ENCODE results near the gene CDYL. TPM values are rescaled to one million over a fixed set of nuclear protein-coding genes. Genes with fewer than 3 reads are reported as not detected.

CDYL gene
- total RNA-seq, 1 donor from 2014 or later = 74.1 TPM

GRCh38 chr6:4924661-4925271 is 148.6 kb downstream of the CDYL start:
- H3K9me3 Mint-ChIP-seq = no peaks in the 10 kb centered on the region
- peaks cover 19% of the 10 kb centered on the region for H3K4me1 Mint-ChIP-seq (ENCODE audit: unreplicated experiment)
- no peak for DNase-seq (ENCODE audit: extremely low spot score, unreplicated experiment)
- no peaks in the 10 kb centered on the region for H3K27me3 Mint-ChIP-seq
- no peak for TF ChIP-seq CTCF (conservative IDR thresholded peaks at IDR 0.05)
- H3K4me3 Mint-ChIP-seq = peak overlapping the region; percentile 77
- H3K27ac Mint-ChIP-seq = peak overlapping the region; percentile 91
- peaks cover 31% of the 10 kb centered on the region for H3K36me3 Mint-ChIP-seq

DNA sequence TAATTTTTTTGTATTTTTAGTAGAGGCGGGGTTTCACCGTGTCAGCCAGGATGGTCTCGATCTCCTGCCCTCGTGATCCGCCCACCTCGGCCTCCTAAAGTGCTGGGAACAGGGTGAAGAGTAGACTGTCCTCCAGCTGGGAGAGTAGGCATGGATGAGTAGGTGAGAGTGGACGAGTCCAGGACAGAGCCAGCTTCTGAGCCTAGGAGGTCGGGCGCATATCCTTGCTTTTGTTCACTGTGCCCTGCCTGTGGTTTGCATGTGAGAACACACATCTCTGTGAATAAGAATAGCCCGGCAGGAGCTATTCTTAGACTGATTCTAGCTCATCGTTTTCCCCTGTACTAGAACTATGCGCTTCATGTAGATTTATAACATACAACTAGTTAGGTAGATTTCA is 149.4 kb downstream of the CDYL start:
- DNase-seq (ENCODE audit: extremely low spot score, unreplicated experiment) = no peak
- no peaks in the 10 kb centered on the region for H3K9me3 Mint-ChIP-seq
- no peak overlapping the region for H3K4me3 Mint-ChIP-seq
- peaks cover 23% of the 10 kb centered on the region for H3K4me1 Mint-ChIP-seq (ENCODE audit: unreplicated experiment)
- no peak for TF ChIP-seq CTCF (conservative IDR thresholded peaks at IDR 0.05)
- no peaks in the 10 kb centered on the region for H3K27me3 Mint-ChIP-seq
- peaks cover 24% of the 10 kb centered on the region for H3K36me3 Mint-ChIP-seq
- H3K27ac Mint-ChIP-seq = peak overlapping the region; percentile 51

DNA sequence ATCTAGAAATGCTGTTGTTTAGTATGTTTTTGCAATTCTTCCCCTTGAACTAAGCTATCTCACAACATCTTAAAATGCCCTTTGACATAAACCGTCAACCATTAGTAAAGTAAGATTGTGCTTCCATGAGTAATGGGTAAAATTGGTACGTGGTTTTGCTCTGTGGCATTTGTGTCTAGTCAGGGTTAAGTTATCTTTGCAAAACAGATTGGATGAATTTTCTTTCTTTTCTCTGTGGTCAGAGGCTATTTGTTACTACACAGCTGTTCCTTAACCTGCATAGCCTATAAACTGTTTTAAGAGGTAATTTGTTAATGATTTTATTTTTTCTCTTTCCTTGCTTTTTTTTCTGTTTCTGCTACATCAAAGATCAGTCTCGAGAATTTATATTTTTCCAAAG is 152.2 kb downstream of the CDYL start:
- Mint-ChIP-seq H3K36me3 (peaks cover 32% of the 10 kb centered on the region), H3K27ac (no peak overlapping the region), H3K4me1 (ENCODE audit: unreplicated experiment) (peaks cover 42% of the 10 kb centered on the region), H3K4me3 (no peak overlapping the region), H3K9me3 (no peaks in the 10 kb centered on the region), H3K27me3 (no peaks in the 10 kb centered on the region)
- no peak for TF ChIP-seq CTCF (conservative IDR thresholded peaks at IDR 0.05)
- no peak for DNase-seq (ENCODE audit: extremely low spot score, unreplicated experiment)

DNA sequence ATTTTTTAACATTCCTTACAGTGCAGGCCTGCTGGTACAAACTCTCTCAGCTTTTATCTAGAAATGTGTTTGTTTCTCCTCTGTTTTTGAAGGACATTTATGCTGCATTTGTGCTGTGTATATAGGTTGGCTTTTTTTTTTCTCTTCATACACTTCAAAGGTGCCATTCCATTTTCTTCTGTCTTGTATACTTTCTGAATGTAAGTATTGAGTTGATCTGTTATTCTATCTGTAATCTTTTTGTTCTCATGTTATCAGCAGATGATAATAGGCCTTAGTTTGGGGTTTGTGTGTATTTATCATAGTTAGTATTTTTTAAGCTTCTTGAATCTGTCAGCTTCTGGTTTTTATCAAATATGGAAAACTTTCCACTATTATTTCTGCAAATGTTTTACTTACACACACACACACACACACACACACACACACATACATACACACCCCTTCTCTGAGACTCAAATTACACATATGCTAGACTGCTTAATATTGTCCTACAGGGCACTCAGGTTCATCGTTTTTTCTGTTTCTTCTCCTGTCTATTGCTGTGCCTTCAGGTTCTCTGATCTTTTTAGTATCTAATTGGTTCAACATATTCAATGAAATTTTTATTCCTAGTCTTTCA is 153.0 kb downstream of the CDYL start:
- Mint-ChIP-seq H3K27ac (no peak overlapping the region), H3K9me3 (no peaks in the 10 kb centered on the region), H3K27me3 (no peaks in the 10 kb centered on the region), H3K4me3 (no peak overlapping the region), H3K4me1 (ENCODE audit: unreplicated experiment) (peaks cover 46% of the 10 kb centered on the region), H3K36me3 (peaks cover 33% of the 10 kb centered on the region)
- DNase-seq (ENCODE audit: extremely low spot score, unreplicated experiment) = no peak
- TF ChIP-seq CTCF (conservative IDR thresholded peaks at IDR 0.05) = no peak

- Mint-ChIP-seq H3K27me3 (no peaks in the 10 kb centered on the region), H3K36me3 (peaks cover 28% of the 10 kb centered on the region), H3K4me1 (ENCODE audit: unreplicated experiment) (peaks cover 41% of the 10 kb centered on the region), H3K4me3 (no peak overlapping the region), H3K9me3 (no peaks in the 10 kb centered on the region), H3K27ac (peak overlapping the region; percentile 89)
- DNase-seq (ENCODE audit: extremely low spot score, unreplicated experiment) = no peak
- TF ChIP-seq CTCF (conservative IDR thresholded peaks at IDR 0.05) = no peak
These were observed 154.0 kb downstream of the CDYL start for GRCh38 chr6:4930025-4930691.

Data from type B pancreatic cell (in vitro differentiated cells).